NT2/D1 (cell line): ENCODE results near the gene ANXA2R.
"Not testable (repeated sequence)": the region's sequence is repeated elsewhere in the genome, so short reads cannot be mapped to it uniquely, and the experiment has no call there.

Experiments
- SUZ12 ChIP-seq: IDR thresholded peaks from 2 replicates; pipeline ENCODE4 v1.6.1; 2011; ENCODE audit not compliant: insufficient read length, insufficient read depth; ENCODE audit errors: extremely low read depth
- YY1 ChIP-seq: IDR thresholded peaks from 2 replicates; pipeline ENCODE4 v1.6.1; 2011; ENCODE audit not compliant: insufficient read length, insufficient read depth

GRCh38 chr5:43069401-43069720 is 29.2 kb upstream of the ANXA2R start:
- TF ChIP-seq YY1, SUZ12: not testable (repeated sequence)
